ENCODE results near the gene GRID1.

GRID1 gene

GRCh38 chr10:86366033-86366901 lies at the start of gene GRID1:
TSS of gene GRID1 (minus strand) at chr10:86366795.
- DNase-seq: no peak

DNA sequence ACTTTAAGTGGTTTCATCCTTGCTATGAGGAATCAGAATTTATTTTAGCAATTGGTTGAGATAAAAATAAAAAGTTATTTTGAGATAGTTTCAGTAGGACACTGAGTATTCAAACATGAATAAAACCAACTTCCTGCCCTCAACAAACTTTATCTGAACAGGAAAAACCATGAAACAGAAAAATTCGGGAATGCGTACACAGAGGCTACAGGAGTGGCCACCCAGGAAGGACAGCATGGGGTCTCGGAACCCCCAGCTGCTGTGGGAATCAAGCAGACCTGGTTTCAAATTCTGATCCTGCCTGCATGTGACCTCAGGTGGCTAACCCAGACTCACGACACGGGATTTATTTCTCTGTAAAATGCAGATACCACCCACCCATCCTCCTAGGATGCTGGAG lies 49.0 kb upstream of the GRID1 start:
- DNase-seq: no peak

- DNase-seq: no peak
These were observed 48.5 kb upstream of the GRID1 start for GRCh38 chr10:86415116-86415515.

DNA sequence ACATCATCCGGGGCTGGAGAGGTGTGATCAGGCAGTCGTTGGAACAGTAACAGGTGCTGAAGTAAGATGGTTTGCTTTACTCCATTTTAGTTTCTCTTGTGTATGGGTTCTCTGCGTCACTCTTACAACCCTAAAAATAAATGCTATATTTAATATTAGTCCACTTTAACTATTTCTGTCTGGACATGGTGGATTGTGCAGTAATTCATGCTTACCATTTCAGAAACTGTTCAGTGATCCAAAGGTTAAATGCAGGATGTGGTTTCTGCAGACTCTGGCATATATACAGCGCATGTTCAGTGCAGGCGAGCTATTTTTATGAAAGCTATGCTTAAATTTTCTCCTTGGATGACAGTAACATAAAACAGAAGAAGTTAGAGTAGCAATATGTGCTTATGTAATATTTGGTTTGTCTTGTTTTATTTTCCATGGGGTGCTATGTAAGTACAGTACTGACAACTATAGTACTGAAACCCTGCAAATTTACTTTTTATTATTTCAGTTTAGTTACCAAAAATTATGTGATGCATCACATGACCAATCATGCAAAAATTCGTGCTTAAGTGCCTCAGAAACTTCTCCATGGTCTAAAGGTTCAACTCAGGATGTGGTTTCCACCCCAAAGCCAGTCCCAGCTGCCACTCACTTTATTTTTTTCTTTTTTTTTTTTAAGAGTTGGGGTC lies 46.6 kb upstream of the GRID1 start:
- no peak for DNase-seq

DNA sequence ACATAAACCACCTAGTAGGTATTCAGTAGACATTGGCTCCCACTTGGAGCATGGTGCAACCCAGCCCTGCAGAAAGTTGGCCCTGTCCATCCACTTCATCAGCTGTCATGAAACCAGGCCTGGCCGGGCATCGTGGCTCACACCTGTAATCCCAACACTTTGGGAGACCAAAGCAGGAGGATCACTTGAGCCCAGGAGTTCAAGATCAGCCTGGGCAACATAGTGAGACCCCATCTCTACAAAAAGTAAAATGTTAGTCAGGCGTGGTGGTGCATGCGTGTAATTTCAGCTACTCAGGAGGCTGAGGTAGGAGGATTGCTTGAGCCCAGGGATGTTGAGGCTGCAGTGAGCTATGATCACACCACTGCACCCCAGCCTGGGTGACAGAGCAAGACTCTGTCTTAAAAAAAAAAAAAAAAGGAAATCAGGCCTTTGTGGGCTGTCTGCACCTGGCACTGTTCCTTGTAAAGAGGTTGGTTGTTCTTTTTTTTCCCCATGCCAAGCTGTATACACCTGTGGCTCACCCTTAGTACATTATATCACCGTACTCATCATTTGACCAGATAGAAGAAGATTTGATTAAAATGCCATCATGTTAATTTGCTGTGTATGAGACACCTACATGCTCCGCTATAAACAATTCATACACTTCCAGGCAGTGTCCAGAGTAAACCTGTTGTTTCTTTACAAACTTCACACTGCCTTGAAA lies 45.4 kb upstream of the GRID1 start:
- no peak for DNase-seq

GRCh38 chr10:86411281-86411841 lies 44.8 kb upstream of the GRID1 start:
- DNase-seq: no peak

DNA sequence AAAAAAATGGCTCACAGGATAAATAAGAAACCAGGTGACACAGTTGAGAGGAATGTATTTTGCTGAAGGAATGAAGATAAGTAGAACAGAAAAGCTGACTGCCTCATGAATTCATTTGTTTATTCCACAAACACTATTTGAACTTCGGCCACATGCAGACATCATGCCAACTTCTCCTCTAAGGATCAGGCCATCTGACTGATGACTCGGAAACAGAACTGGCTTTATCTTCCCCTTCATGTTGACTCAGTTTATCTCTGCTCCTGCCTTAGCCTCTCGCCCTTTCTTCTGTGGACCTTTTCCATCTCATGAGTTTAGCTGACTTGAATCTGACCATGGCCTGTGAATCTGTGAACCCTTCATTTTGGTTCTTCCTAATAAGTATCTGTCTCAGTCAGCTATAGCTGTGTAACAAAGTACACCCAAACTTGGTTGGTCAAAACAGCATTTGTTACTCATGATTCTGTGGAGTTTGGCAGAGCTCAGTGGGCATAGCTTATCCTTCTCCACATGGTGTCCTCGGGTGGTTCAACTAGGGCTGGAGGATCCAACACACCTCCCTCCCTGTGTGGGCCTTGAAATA lies 44.0 kb upstream of the GRID1 start:
- no peak for DNase-seq

DNA sequence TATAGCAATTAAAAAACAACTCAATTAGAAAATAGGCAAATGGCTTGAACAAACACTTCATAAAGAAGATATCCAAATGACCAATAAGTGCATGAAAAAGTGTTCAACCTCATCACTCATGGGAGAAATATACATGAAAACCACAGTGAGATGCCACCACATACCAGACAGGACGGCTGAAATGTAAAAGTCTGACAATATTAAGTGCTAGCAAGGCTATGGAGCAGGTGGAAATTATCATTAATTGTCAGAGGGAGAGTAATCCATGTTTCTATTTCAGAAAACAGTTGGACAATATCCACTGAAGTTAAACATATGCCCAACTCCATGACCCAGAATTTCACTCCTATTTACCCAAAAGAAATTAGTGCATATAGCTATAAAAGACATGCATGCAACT lies 42.6 kb upstream of the GRID1 start:
- DNase-seq: no peak

- DNase-seq: no peak
These were observed 36.7 kb upstream of the GRID1 start for GRCh38 chr10:86403183-86403797.

DNA sequence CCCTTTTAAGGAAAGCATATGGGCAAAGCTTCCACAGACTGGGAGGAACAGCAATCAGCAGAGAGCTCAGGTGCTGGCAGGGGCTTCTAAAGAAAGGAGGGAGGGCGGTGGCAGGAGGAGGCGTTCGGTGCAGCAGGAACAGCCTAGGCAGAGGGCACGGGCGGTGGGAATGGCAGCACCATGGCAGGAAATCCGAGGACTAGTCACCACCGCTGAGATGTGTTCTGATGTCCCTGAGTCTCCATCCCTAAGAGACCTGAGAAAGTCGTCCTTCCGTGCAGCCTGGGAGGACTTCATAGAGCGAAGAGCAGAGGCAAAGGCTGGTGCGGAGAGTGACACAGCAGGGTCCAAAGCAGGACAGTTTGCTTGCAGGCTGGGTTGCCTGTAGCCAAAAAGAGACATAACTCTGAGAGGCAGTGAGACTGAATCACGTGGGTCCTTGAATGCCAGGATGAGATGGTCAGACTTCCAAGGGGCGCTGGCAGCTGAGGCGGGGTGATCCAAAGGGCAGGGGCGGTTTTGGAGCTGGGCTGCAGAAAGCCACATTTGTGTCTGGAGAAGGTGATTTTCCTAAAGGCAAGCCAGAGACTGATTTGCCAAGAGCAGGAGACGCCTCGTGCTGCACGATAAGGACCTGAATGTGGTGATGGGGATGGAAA lies 35.8 kb upstream of the GRID1 start:
- DNase-seq: no peak

DNA sequence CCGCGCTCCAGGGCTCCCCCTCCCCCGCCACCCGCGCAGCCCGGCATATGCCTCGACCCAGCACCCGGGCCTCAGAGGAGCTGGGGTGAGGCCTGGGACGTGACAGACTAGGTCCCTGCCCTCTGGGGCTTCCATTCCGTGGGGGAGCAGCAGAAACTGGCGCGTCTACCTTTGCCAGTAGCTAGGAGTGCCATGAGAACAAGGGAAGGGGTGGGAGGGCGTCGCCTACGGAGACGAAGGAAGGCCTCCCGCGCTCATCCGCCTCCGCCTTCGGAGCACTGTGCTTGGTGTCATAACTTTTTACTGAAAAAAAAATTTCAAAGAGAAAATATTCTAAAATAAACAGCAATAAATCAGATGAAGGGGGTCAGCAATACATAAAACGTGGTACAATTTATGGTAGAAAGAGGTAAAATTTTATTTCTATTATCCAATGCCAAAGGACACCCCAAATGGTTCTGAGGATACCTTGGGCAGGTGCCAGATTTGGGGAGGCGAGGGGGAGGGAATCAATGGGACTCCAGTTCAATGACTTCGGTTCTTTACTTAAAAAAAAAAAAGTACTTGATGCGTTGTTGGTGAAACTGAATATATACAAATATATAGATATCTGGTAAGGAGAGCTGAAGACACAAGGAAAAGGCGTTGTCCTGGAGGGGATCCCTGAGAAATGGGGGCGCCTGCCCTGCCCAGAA lies 35.1 kb upstream of the GRID1 start:
- no peak for DNase-seq

DNA sequence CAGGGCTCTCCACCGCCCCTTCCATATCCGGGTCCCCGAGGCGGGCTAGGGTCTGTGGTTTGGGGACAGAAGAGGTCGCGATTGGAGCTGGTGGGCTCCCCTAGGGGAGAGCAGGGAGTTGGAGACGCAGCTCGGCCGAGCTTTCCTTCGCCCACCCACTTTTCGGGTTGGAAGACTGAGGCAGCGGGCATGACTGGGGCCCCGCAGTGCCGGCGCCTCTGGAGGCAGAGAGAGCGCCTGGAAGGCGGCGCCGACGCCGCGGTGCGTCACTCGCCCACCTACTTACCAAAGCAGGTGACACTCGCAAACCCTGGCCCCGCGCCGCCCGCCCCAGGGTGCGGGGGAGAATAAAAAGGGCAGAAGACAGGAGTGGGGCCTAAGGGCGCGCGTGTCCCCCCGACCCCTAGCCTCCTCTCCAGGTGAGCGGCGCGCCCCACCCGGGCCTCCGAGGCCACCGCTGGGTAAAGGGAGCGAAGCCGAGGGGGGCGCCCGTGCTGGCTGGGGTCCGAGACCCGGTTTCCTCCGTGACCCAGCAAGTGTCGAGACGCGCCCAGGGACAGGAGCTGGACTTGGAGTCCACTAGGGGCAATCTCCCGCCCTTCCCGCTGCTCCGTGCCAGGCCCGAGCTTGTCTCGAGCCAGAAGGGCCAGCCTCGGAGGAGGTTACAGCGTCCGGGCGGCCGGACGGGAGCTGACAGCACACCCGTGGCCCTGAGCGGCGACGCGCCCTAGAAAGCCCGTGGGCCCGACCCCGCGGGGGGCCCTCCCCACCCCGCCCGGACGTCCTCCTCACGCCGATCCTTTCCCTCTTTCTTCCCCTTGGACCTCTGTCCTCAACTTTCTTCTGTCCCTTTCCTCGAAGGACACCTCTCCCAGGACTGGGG lies 34.4 kb upstream of the GRID1 start:
- peak; percentile 80 for DNase-seq

- peak; percentile 98 for DNase-seq
These were observed 33.5 kb upstream of the GRID1 start for GRCh38 chr10:86399879-86400704.

DNA sequence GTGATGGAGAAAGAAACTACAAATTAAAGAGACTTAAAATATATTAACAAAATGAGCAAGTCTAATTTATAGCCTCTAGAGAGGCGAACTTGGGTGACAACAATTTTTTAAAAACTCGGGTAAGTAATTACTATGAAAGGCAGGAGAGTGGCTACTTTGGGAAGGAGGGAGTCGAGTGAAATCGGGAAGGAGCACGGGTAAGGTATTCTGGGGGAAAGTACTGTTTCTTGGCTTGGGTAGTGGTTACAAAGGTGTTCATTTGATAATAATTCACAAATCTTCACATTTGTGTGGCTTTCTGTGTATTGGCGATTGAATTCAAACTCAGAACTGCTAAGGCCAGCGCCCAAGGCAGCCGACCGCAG lies 32.9 kb upstream of the GRID1 start:
- DNase-seq: no peak

GRCh38 chr10:86397120-86397519 lies 30.5 kb upstream of the GRID1 start:
- no peak for DNase-seq

GRCh38 chr10:86393862-86394455 lies 27.4 kb upstream of the GRID1 start:
- no peak for DNase-seq

DNA sequence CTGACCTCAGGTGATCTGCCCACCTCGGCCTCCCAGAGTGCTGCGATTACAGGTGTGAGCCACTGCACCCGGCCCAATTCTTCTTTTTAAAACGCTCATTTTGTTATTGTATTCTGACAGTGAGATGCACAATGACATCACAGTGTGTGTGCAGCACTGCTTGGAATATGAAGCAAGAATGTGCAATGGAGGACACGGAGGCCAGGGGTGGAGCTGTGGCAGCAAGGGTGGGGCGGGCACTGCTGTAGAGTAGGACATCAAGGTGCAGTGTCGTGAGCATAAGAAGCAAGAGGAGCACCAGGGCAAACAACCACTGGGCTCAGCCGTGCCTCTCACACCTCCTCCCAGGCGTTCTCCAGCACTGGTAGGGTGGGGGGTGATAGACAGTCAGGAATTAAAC lies 26.8 kb upstream of the GRID1 start:
- DNase-seq: no peak

GRCh38 chr10:86392723-86393094 lies 26.1 kb upstream of the GRID1 start:
- DNase-seq: no peak

Data from stimulated activated CD8-positive, alpha-beta memory T cell treated with anti-CD3 and anti-CD28 coated beads, Interleukin-4, amount 100 ng/mL, for 48 hours (primary cell).